ENCODE data around the gene DLG1. TPM values are rescaled to one million over a fixed set of nuclear protein-coding genes. Genes with fewer than 3 reads are reported as not detected.

DLG1 gene
- total and polyA plus RNA-seq, 2 of the 4 experiments (the other 2 are of a cell fraction) = 21.2 to 57.7 TPM

DNA sequence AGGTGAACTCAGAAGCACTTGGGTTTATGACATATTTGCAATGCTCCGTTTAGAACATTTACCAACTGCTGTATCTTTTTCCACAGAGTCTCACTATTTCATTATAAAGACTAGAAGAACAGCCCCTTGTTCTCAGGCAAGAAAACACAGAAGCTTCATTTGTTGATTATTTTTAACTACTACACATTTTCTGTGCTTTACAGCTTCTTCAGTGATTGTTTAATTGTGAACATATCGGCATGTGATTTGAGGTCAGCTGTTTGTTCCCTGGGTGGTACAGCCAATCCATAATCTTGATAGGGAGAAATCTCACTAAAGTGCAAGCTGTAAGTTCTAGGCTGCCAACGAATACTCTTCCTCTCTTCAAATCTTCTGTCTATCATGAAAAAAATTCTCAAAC lies 31.0 kb upstream of the DLG1 start:
- H2BK120ac ChIP-seq (ENCODE audit: low read depth, low read length) = no peak overlapping the region
- no peak overlapping the region for H2BK5ac ChIP-seq (ENCODE audit: low read depth, low read length, poor library complexity, severe bottlenecking)
- no peaks in the 10 kb centered on the region for H3K4me1 ChIP-seq (ENCODE audit: control insufficient read depth, insufficient read depth, low read length)
- no peak overlapping the region for H2AK9ac ChIP-seq (replicated peaks; ENCODE audit: low read depth, low read length, poor library complexity)
- no peak overlapping the region for H3K4ac ChIP-seq (ENCODE audit: low read depth, low read length)
- no peak overlapping the region for H3K23ac ChIP-seq (ENCODE audit: low read depth, low read length)
- no peak overlapping the region for H3K9ac ChIP-seq (ENCODE audit: low read depth, low read length)
- no TSS peak for BruUV-seq (replicated peaks)
- no peaks in the 10 kb centered on the region for H3K9me3 ChIP-seq (ENCODE audit: control insufficient read depth, insufficient read depth, low read length)
- ChIA-PET CTCF (interaction anchor here (0.6 kb wide), 1 partner anchor 49 kb away, joined by 3 read pairs; no protein-coding TSS in a partner anchor), POLR2A (ENCODE audit: unreplicated experiment) (interaction anchor here (0.5 kb wide), 1 partner anchor 11 kb away, joined by 6 read pairs; no protein-coding TSS in a partner anchor)
- no peak for DNase-seq
- 60% methylated on average over 1 of the region's 3 CpGs; no CpG with 5 or more reads in 1 of the 2 experiments for WGBS, 2 experiments (ENCODE audit: extremely low coverage in 2 of 2, insufficient read length in 1 of 2)
- no peak overlapping the region for H4K5ac ChIP-seq (ENCODE audit: low read depth, low read length)
- no peak overlapping the region for H3K14ac ChIP-seq (replicated peaks; ENCODE audit: low read depth, low read length)
- H3K4me2 ChIP-seq (ENCODE audit: low read depth, low read length) = no peak overlapping the region
- H3K27ac ChIP-seq (ENCODE audit: insufficient read depth, low read length) = no peak overlapping the region
- no peaks in the 10 kb centered on the region for H3K9me1 ChIP-seq (ENCODE audit: insufficient read depth, low read length)
- peaks cover 16% of the 10 kb centered on the region for H3K27me3 ChIP-seq (ENCODE audit: control insufficient read depth, insufficient read depth, low read length)
- H2AK5ac ChIP-seq (ENCODE audit: low read depth, low read length) = no peak overlapping the region
- no peaks in the 10 kb centered on the region for H4K20me1 ChIP-seq (ENCODE audit: insufficient read depth, low read length)
- no peak overlapping the region for H3K4me3 ChIP-seq (ENCODE audit: insufficient read depth, low read depth, low read length)
- no peak overlapping the region for H2BK20ac ChIP-seq (ENCODE audit: low read depth, low read length)
- no peaks in the 10 kb centered on the region for H3K36me3 ChIP-seq (ENCODE audit: control insufficient read depth, insufficient read depth, low read length)
- intact Hi-C loops (cut with micrococcal nuclease) = no loop called here
- H3K79me1 ChIP-seq (ENCODE audit: low read depth in 1 of 2, low read length in 2 of 2) = no peaks in the 10 kb centered on the region
- no peak overlapping the region for H2AFZ ChIP-seq (replicated peaks; ENCODE audit: low read length, poor library complexity)
- ATAC-seq (ENCODE audit: low read depth) = no peak
- H3K18ac ChIP-seq (ENCODE audit: low read depth, low read length) = no peak overlapping the region
- dilution Hi-C loops (cut with HindIII; ENCODE audit: low sequenced_read_pairs, unreplicated experiment) = no loop called here
- H4K91ac ChIP-seq (ENCODE audit: insufficient read depth, low read depth, low read length) = no peak overlapping the region
- in situ Hi-C loops (cut with MboI; ENCODE audit: low sequenced_read_pairs) = no loop called here
- no peak overlapping the region for H3K56ac ChIP-seq (ENCODE audit: extremely low read depth, insufficient read depth, low read length)
- H2BK15ac ChIP-seq (ENCODE audit: low read depth, low read length) = no peak overlapping the region
- H4K8ac ChIP-seq (ENCODE audit: low read depth in 2 of 2, low read length in 2 of 2) = no peak overlapping the region
- TF ChIP-seq POLR2A (IDR thresholded peaks at IDR 0.05; ENCODE audit: low read depth, low read length) (no peak), MXI1 (IDR thresholded peaks at IDR 0.05; ENCODE audit: borderline replicate concordance, low read depth, low read length) (no peak), RFX5 (IDR thresholded peaks at IDR 0.05; ENCODE audit: low read depth, low read length) (no peak), RCOR1 (IDR thresholded peaks at IDR 0.05; ENCODE audit: insufficient replicate concordance, low read length) (no peak), NFE2L2 (IDR thresholded peaks at IDR 0.05; ENCODE audit: low read depth, low read length) (no peak), CHD1 (IDR thresholded peaks at IDR 0.05; ENCODE audit: low read depth, low read length) (no peak), MAZ (IDR thresholded peaks at IDR 0.05; ENCODE audit: borderline replicate concordance, low read depth, low read length) (no peak)
- TF ChIP-seq, protein P1, sequence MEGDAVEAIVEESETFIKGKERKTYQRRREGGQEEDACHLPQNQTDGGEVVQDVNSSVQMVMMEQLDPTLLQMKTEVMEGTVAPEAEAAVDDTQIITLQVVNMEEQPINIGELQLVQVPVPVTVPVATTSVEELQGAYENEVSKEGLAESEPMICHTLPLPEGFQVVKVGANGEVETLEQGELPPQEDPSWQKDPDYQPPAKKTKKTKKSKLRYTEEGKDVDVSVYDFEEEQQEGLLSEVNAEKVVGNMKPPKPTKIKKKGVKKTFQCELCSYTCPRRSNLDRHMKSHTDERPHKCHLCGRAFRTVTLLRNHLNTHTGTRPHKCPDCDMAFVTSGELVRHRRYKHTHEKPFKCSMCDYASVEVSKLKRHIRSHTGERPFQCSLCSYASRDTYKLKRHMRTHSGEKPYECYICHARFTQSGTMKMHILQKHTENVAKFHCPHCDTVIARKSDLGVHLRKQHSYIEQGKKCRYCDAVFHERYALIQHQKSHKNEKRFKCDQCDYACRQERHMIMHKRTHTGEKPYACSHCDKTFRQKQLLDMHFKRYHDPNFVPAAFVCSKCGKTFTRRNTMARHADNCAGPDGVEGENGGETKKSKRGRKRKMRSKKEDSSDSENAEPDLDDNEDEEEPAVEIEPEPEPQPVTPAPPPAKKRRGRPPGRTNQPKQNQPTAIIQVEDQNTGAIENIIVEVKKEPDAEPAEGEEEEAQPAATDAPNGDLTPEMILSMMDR (conservative IDR thresholded peaks at IDR 0.05; ENCODE audit: low read depth, low read length) = no peak

All from IMR-90 (cell line).